Measurements from ENCODE around the gene KCNC1.

Gene KCNC1

DNA sequence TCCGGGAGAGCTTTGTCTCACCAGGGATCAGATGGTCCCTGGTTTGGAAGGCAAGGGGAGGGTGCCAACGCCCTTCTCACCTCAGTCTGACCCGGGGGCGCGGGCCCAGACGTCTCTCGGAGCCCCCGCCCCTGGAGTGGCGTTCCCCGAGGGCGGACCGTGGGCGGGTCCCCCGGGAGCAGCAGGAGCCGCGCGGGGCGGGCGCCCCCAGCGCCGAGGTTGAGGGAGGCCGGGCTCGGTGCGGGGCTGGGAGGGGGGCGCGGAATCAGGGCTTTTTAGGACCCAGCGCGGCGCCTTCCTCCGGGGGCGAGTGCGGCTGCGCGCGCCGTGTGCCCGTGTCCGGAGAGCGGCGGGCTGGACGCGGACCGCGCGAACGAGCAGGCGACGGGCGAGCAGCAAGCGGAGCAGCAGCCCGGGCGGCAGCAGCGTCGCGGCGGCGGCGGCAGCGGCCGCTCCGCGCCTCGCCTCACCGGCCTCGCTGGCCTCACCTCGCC lies at the start of gene KCNC1:
TSS of gene KCNC1 (plus strand) at position 364 of the 494 bp plus-strand sequence. CDS start 1,222 bp downstream, outside the sequence.
- no peak for DNase-seq

DNA sequence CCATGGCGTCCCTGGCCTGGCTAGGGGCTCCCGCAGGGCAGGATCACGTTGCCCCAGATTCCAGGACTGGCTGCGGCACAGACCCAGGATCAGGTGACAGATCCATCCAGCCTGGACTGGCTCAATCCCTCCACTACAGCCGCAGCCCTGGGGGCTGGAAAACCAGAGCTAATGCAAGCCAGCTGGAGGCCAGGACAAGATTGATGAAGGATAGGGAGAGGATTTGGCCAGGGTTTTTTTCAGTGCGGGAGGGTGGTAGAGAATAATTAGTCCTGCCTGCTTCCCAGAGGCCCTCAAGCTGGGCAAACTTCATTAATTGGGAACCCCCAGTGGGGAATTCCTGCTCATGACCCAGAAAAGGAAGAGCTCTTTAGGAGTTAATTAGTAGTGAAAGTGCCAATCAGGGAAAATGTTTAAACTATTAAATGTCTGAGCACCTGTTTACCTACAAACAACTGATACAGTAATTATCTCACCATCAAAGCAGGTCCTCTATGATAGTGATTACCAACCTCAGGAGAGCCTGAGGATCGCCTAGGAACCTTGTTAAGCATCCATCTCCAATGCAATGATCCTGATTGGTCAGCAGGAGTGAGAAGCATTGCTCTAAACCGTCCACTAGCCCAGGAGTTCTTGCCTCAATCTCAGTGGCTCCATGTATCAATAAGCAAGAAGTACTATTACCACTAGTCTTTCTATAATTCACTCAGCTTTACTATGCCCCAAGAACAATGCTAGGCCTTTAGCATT lies 48.2 kb upstream of the KCNC1 start:
- DNase-seq: no peak

DNA sequence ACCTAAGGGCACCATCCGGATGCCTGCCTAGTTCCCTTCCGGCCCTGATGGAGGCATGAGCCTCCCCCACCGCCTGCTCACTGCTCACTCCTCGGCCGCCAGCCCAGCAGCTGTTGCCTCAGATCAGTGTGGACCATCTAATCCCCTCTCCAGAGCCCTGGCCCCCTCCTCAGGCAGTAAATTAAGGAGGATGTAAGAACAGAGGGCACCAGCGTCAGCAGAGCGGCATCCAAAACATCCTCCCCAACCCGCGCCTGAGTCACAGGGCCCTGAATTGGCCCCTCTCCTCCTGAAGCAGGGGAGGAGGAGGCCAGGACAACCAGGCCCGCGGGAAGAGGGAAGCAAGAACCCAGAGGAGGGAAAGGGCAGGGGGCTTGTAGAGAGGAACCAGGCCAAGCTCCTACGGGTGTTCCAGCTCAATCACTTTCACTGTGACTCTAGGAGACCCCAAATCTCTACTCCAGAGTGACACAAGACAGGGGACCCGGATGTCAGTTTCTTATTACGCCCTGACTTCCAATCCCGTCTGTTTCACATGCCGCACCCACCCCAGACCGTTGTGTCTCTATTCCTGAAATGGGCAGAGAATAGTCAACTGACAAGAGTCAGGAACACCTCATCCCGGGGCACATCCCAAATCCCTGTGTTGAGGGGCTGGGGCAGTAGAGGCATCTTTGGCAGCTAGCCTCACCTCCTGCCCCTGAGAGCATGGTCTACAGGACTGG lies 46.5 kb upstream of the KCNC1 start:
- DNase-seq: no peak

DNA sequence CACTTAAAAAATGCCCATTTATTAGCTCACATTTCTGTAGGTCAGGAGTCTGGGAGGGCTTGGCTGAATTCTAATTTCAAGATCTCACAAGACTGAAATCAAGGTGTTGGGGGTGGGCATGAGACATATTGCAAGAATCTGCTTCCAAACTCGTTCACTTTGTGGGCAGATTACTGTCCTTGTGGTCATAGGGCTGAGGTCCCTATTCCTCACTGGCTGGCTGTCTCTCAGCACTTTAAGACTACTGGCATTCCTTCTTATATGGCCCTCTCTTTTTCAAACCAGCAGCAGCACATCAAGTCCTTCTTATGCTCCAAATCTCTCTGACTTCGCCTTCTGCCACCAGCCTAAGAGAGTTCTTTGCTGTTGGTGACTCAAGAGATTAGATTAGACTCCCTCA lies 43.0 kb upstream of the KCNC1 start:
- DNase-seq: no peak

DNA sequence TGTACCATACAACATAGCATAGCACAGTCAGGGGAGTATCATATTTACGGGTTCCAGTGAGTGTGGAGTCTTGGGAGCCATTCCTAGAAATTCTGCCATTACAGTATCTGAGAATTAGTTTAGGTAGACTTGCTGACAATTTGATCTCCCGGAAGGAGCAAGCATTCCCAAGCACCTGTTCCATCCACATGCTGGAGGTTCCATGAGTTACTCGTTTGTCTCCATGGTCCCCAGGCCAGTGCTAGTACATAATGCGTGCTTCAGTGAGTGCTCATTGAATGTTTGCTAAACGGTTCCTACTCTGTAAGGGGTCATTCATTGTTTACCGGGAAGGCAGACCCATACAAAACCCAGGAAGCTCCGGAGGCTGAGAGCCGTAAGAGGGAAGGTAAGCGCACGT lies 42.6 kb upstream of the KCNC1 start:
- DNase-seq: no peak

DNA sequence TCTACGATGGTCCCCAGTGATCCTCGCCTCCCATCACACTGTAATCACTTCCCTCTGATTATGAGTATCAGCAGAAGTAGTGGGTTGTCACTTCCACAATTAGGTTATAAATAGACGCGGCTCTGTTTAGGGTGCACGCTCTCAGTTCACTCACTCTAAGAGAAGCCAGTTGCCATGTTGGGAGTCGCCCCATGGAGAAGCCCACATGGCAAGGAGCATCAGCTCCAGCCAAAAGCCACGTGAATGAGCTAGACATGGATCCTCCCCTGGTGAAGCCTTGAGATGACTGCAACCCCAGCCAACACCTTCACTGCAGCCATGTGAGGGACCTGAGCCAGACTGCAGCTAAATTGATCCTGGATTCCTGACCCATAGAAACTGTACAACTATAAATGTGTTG lies 41.6 kb upstream of the KCNC1 start:
- no peak for DNase-seq

DNA sequence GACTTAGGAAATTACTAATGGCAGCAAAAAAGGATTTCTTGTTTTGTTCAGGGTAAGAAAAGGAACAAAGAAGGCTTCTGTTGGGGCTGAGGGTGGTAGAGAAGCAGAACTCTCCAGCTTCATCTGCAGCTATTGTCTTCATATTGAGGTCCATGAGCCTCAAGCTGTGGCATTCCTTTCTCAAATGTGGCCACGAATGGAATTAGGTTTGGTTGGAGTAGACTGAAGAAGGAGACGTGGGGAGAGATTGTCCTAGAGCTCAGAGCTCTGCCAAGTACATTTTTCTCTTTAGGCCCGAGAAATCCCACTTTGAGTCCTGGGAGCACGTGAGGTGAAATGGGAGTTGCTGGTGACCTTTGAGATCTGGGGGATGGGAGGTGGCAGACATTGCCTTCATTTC lies 41.0 kb upstream of the KCNC1 start:
- DNase-seq: no peak

DNA sequence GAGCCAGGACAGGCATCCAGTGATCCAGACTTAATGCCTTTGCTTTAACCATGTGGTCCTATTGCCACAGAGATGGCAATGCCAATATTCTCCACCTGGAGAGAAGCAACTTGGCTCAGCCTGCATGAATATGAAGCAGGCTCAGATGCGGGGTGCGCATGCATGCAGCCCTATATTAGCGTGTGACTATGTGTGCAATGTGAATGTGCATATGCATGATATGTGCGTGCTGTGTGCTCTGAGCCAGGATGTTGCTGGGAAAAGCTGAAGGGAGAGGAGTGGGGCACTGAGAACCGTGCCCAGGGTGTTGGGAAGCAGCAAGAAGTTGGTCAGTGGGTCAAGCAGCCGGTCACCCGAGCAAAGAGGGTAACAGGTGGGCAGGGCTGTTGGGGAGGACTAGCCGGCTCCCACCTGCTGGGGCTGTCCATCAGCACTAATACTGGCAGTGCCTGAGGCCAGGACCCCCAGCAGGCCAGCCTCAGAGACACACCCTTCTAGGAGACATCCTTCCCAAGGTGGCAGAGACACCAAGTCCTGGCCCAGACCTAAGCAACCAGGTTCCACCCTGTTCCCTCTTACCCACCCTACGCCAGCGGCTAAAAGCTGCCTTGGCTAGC lies 40.0 kb upstream of the KCNC1 start:
- no peak for DNase-seq

DNA sequence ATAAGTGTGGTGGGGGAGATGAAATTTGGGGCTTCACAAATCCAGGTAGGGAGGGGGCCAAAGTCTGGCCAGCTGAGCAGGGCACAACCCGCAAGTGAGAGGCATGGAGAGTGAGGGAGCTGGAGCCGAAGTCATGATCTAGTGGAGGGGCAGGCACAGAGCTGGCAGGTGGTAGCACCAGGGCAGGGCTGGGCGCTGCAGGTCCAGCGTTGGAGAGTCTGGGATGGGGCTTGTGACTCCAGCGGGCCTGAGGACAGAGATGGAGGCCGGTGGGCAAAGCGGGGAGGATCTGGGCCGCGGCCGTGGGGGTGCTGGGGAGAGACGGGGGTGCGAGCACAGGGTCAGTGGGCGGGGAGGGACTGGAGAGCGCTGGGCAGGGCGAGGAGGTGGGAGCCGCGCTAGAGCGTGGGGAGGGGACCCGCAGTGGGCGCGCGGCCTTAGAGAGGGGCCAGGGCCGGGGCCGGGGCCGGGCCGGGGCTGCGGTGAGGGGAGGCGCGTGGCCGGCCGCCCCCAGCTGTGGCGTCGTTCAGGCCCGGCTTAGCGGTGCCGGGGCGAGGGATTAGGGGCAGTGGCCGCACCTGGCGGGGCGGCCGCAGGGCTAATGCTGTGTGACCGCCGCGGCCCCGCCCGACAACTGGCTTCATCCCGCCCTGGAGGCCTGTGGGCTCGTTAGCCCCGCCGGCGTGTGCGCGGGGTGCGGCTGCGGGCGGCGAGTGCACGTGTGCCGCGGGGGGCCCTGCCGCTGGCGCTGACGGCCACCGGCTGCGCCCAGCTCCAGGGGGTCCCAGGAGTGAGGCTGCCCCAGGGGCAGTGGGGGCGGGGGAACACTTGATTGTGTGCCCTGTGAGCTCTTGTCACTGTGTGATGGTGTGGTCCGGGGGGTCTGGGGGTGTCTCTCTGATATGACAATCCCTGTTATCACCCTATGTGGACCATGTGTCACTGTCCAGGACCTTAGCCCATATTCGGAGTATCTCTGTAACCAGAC lies 38.8 kb upstream of the KCNC1 start:
- no peak for DNase-seq

DNA sequence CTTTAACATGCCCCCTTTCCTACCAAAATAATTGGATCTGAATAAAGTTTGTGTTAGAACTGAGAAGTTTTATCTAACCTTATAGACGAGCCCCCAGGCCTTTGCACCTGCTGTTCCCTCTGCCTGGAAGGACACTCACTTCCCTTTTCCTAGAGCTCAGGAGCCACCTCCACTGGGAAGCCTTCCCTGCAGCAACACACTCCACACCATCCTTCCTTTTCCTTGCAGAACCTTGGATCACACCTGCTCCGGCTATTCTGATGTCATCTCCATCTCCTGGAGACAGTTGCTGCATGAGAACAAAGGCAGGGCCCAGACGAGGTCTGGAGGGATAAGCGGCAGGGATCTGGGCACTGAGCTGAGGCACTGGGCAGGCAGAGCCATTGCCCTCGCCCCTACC lies 37.8 kb upstream of the KCNC1 start:
- no peak for DNase-seq

DNA sequence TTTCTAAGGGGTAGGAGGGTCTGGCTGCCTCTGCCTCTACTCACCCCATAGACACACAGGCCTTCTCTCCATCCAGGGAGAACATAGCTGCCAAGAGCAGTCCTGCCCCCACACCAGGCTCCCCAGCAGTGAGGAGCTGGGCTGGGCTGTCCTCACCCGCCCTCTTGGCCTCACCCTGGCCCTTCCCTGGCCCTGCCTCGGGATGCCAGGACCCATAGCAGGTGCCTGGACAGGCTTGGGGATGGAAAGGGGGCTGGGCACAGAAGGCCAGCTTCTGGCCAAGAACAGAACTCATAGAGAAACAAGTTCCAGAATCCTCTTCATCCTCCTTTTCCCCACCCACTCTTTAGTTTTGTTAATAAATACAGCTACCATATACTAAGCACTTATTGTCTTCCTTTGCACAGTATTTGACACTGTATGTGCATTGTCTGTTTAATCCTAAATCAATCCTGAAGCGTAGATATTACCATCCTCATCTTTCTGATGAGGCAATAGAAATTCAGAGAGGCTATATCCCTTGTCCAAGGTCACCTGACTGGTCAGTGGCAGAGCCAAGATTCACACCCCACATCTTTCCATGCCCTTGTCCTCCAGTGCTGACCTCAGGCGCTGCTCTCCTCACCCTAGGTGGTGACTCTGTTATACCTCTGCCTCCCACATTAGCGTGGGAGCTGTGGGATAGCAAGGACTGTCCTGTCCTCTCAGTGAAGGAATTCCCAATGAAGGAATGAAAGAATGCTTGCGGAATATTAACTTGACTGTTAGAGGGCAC lies 37.2 kb upstream of the KCNC1 start:
- no peak for DNase-seq

DNA sequence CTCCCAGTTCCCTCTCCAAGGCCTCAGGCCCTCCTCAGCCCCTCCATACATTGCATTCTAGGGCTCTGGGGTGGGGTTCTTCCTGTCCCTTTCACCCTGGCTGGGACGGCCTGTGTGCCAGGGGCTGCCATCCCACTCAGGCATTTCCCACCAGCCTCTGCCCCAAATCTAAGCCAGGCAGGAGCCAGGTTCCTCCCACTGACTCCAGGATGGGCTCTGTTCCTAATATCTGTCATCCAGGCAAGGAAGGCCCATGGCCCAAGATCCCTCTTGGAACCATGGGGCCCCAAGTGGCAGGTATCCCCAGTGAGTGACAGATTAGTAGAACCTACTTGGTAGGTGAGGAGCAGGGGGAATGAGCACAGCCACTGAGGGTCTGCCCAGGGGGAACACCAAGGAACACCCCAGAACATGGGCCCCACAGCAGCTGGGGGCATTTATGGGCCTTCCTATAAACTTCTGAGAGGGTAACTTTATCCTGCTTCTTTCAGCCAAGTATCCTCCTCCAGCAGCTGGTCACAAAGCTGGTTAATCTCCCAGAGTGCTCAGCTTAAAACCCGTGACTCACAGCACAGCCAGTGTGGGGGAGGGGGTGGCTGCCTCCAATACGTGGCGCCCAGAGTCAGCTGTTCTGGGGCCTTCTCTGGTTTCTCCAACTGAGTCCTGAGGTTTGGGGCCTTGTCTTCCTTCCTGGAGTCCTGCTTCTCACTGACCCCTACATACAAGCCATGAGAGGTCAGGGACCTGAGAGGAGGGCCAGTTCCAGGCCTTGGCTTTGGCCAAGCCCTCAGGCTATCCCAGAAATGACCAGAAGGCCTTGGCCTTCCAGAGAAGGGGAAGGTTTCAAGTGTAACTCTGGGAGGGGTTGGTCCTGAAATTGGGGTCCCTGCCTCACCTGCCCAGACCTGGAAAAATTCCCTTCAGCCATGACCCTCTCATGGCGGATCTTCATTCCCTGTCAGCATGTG lies 35.1 kb upstream of the KCNC1 start:
- DNase-seq: no peak

DNA sequence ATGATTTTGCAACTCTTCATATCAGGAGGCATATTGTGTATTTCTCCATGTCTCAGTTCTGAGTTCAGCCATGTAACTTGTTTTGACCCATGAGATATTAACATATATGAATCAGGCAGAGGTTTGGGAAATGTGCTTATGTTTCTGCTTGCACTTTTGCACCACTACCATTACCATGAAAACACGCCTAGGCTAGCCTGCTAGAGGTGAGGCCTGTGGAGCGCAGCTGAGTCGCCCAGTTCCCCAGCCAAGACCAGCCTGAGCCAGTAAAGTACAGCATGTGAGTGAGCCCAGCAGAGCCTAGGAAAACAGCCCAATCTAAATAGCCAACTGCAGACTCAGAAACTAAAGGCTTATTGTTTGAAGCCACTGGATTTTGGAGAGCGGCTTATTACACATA lies 33.6 kb upstream of the KCNC1 start:
- no peak for DNase-seq

DNA sequence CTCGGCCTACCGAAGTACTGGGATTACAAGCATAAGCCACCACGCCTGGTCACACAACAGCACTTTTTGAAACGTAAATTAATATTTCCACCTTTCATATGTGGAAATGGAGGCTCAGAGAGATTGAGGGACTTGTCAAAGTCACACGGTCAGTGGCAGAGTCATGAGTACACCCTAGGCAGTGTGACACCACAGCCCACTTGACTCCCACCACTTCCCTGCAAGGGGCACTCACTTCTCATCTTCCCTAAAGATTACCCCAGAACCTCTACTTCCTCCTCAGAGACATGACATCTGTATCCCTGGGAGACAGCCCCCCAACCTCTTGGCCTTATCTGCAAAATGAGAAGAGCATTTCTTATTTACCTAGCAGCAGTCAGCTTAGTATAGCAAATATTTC lies 31.7 kb upstream of the KCNC1 start:
- DNase-seq: no peak

DNA sequence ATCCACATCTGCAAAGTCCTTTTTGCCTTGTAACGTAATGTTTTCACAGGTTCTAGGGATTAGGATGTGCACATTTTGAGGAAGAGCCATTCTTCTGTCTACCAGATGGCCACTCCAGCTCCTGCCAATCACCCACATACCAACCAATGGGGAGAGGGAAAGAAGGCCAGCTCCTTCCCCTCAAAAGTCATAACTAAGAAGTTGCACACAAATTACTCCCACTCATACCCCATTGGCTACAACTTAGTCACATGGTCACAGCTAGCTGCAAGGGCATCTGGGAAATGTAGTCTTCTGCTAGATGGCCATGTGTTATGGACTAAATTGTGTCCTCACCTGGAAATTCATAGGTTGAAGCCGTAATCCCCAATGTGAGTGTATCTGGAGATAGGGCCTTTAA lies 30.6 kb upstream of the KCNC1 start:
- DNase-seq: no peak

DNA sequence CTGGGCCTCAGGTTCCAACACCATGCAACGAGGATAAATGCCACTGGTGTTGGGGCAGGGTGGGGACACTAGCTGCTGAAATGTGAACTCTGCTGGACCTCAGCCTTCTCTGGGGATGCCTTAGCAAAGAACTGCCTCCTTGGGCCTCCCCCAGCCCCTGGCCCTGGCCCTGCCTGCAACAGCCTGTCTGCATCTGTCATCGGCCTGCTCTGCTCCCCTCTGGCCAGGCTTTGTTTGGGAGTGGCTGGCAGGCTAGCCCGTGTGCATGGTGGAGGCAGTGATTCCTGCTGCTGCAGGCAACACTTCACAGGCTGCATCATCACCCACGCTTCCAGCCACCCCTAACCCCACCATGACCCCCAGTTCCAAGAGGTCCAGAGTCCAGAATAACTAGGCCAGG lies 26.8 kb upstream of the KCNC1 start:
- DNase-seq: no peak

DNA sequence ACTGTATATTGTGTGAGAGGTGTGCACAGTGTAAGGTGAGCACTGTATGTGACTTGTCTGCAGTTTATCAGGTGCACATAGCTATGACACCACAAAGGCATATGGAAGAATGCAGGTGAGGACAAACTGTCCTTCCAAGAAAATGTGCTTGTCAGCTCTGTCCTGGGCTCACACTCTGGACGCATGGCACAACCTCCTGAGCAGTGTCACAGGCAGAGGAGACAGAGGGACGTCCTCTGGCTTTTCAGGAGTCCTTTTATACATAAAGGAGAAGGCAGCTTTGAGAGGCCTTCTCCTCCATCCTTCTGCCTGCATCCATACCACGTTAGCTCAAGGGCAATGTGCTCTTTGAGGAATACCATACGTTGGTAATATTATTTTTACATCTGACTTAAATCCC lies 22.7 kb upstream of the KCNC1 start:
- no peak for DNase-seq

DNA sequence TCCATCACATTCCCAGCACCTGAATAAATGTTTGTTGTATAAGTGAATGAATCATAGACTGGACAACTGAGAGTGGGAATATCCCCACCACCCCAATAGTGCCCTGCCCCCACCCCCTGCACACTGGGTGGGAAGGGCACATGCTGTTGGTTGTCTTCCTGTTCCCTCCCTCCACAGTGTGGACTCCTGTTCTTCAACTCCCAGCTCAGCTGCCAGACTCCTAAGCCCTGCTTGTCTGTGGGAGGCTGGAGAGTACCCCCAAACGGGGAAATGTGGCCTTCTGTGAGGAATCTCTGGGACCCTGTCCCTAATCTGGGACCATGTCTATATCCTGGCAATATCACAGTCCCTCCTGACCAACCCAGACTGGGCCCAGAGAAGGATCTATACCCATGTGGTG lies 20.7 kb upstream of the KCNC1 start:
- no peak for DNase-seq

DNA sequence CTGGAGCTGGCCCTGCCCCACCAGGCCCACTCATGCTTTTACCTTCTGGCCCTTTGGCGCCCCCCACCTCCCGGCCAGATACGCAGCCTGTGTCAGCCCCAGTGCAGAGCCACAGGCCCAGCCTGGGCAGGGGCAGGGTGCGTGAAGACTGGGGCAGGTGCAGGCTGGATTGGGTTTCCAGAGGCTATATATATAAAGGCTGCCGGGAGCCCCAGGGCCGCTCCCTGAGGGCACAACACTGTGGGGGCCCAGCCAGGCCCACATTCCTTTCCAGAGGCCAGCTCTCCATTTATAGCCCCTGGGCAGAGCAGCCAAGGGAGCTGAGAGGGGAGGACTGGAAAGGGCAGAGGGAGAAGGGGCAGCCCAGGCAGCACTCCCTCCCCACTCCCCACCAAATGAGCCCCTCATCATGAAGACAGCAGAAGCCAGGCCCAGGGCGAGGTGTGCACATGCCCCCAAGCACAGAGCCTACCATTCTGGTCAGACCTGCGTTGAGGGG lies 20.2 kb upstream of the KCNC1 start:
- DNase-seq: no peak

DNA sequence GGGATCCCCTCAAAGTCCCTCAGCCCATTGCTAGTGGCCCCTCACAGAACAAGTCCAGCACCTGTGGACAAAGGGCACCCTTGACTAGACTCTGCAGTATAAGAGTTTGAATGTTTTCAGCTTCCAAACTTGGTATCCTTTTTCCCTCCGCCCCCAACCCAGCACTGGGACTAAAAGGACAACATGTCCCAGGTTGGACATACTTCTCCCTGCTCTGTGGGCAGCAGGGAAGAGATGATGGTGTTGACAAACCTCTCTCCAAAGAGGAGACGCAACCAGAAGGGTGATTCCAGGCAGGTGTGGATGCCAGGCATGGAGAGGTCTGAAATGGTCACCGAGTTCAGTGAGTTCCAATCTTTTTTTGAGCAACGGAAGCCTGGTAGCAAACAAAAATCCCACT lies 19.7 kb upstream of the KCNC1 start:
- no peak for DNase-seq

DNA sequence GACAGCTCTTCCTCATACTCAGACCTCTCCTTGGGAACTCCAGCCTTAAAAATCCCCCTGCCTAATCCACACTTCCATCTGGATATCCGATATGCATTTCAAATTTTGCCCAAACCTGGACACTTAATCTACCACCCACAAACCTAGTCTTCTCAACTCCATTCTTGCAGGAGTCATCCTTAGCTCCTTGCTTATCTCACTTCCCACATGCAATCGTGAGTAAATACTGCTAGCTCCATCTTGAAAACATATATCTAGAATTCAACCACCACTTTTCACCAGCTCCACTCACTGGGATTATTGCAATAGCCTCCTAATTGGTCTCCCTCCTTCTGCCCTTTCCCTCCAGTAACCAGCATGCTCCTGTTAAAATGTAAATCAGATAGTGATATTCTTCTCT lies 17.8 kb upstream of the KCNC1 start:
- DNase-seq: no peak
